ENCODE measurements around the gene SHISA8. TPM values are rescaled to one million over a fixed set of nuclear protein-coding genes. Genes with fewer than 3 reads are reported as not detected.

SHISA8 gene
- total and polyA plus RNA-seq, 2 of the 13 experiments (the other 11 are each of a cell fraction or from before 2014, with no cell fraction given), result not detected

GRCh38 chr22:41946629-41947423 lies 32.0 kb upstream of the SHISA8 start, which contains the start of gene CENPM (continued):
- TF ChIP-seq ZNF407 (CRISPR knock-in tag; IDR thresholded peaks at IDR 0.05; ENCODE audit: not compliant biosample characterization) (peak; percentile 76), RFXAP (CRISPR knock-in tag; IDR thresholded peaks at IDR 0.05; ENCODE audit: borderline replicate concordance) (peak; percentile 77; the same call in 1 of the 2 replicates), ZBTB4 (CRISPR knock-in tag; IDR thresholded peaks at IDR 0.05; ENCODE audit: borderline replicate concordance) (0 out of 2 replicates have a peak, but pooled peaks have one; percentile 52), JARID2 (CRISPR knock-in tag; IDR thresholded peaks at IDR 0.05; ENCODE audit: insufficient replicate concordance) (no peak), GTF2F1 (IDR thresholded peaks at IDR 0.05; ENCODE audit: low read length) (no peak), ZMYM4 (CRISPR knock-in tag; IDR thresholded peaks at IDR 0.05) (peak; percentile 81; the same call in 1 of the 2 replicates), SAFB2 (CRISPR knock-in tag; IDR thresholded peaks at IDR 0.05; ENCODE audit: borderline replicate concordance, low read depth) (no peak; the same call in 1 of the 2 replicates), GATA4 (IDR thresholded peaks at IDR 0.05; ENCODE audit: borderline replicate concordance, low read depth) (no peak)
- TF ChIP-seq, protein P1, sequence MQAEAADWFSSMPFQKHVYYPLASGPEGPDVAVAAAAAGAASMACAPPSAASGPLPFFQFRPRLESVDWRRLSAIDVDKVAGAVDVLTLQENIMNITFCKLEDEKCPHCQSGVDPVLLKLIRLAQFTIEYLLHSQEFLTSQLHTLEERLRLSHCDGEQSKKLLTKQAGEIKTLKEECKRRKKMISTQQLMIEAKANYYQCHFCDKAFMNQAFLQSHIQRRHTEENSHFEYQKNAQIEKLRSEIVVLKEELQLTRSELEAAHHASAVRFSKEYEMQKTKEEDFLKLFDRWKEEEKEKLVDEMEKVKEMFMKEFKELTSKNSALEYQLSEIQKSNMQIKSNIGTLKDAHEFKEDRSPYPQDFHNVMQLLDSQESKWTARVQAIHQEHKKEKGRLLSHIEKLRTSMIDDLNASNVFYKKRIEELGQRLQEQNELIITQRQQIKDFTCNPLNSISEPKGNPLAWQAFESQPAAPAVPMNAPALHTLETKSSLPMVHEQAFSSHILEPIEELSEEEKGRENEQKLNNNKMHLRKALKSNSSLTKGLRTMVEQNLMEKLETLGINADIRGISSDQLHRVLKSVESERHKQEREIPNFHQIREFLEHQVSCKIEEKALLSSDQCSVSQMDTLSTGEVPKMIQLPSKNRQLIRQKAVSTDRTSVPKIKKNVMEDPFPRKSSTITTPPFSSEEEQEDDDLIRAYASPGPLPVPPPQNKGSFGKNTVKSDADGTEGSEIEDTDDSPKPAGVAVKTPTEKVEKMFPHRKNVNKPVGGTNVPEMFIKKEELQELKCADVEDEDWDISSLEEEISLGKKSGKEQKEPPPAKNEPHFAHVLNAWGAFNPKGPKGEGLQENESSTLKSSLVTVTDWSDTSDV (CRISPR knock-in tag; IDR thresholded peaks at IDR 0.05), result no peak

Measured in HepG2 (cell line).